PC-9 (cell line): ENCODE data around the gene MIX23.
A peak's percentile ranks its signal among the peaks of the same experiment; 100 is the strongest.

Experiments
- CTCF ChIP-seq: fragments of 200-600 bp; sonication (generic); conservative IDR thresholded peaks from 2 replicates; pipeline ENCODE4 v1.6.1; 2017; ENCODE audit warnings: mixed run types, antibody characterized with exemption, mild to moderate bottlenecking, moderate library complexity
- EZH2 ChIP-seq: fragments of 200-600 bp; sonication (generic); IDR thresholded peaks from 2 replicates; pipeline ENCODE4 v1.8.0; 2017; ENCODE audit warnings: antibody characterized with exemption, low read depth

- TF ChIP-seq CTCF = peak; percentile 91
- no peak for TF ChIP-seq EZH2
Measured at GRCh38 chr3:122392868-122393844, 10.1 kb upstream of the MIX23 start.
